Stimulated activated CD8-positive, alpha-beta memory T cell treated with anti-CD3 and anti-CD28 coated beads, Interleukin-7, amount 100 ng/mL, for 24 hours (primary cell): ENCODE data around the gene GAP43.

Source experiments
- DNase-seq: peaks from one replicate; pipeline ENCODE4 v3.0.0-alpha.2; 2020; ENCODE audit warnings: low read depth

The GAP43 gene

DNA sequence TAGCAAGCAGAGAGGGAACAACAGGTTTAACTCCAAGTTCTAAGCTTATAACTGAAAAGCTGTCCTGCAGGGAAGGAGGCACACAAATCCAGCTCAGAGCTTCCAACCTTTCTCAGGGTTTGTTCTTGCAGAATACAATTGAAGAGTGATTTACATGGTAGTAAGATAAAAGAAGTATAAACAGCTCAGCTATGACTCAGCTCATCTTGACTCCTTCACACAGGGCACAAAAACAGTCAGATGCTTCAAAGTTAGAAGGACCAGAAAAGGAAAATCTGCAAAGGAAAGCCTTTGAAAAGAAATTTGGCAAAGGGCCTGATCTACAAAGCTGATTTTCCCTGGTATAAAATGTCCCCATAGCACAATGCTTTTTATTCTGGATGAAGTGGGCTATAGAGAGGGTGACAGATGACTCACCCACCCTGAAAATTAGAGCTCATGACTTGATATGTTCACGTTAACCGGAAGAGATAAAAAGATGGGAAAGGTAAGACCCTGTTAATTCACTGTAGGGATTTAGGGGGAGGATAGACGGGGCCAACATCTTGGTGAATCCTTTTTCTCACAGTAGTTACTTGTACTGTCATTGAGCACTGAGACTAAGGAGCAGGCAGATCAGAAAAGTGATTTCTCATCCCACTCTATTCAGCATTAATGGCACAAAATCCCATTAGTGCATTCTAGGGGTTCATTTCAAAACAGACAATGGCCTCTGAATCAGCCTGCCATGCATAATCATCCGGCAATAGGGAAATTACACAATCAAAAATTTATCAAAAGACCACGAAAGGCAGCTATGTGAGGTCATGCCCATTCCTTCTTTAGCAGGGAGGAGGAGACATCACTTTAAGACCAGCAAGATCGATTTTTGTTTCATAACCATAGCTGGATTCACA lies 143.5 kb downstream of the GAP43 start:
- no peak for DNase-seq

GRCh38 chr3:115768661-115769060 lies 145.4 kb downstream of the GAP43 start:
- DNase-seq: no peak
